Measurements from ENCODE around the gene ILKAP.

- TF ChIP-seq CTCF (conservative IDR thresholded peaks at IDR 0.05; ENCODE audit: low read depth, low read length): peak; percentile 14; the same call in 1 of the 2 replicates
- TF ChIP-seq RAD21 (IDR thresholded peaks at IDR 0.05; ENCODE audit: low read length): no peak
- TF ChIP-seq POLR2A (IDR thresholded peaks at IDR 0.05; ENCODE audit: low read depth, low read length): no peak
- no peak for TF ChIP-seq MAZ (IDR thresholded peaks at IDR 0.05; ENCODE audit: borderline replicate concordance, low read depth, low read length)
- TF ChIP-seq CHD1 (IDR thresholded peaks at IDR 0.05; ENCODE audit: low read depth, low read length): no peak
- no peak for TF ChIP-seq BHLHE40 (IDR thresholded peaks at IDR 0.05; ENCODE audit: low read depth, low read length)
- TF ChIP-seq, protein P1, sequence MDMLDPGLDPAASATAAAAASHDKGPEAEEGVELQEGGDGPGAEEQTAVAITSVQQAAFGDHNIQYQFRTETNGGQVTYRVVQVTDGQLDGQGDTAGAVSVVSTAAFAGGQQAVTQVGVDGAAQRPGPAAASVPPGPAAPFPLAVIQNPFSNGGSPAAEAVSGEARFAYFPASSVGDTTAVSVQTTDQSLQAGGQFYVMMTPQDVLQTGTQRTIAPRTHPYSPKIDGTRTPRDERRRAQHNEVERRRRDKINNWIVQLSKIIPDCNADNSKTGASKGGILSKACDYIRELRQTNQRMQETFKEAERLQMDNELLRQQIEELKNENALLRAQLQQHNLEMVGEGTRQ (IDR thresholded peaks at IDR 0.05; ENCODE audit: low read depth, low read length): no peak
- no peak for TF ChIP-seq ELK1 (IDR thresholded peaks at IDR 0.05; ENCODE audit: borderline replicate concordance, low read depth, low read length)
- TF ChIP-seq CEBPB (IDR thresholded peaks at IDR 0.05; ENCODE audit: low read depth, low read length): no peak
- TF ChIP-seq RFX5 (IDR thresholded peaks at IDR 0.05; ENCODE audit: low read depth, low read length): no peak
Measured at GRCh38 chr2:238152771-238153688, 50.5 kb downstream of the ILKAP start.
